T follicular helper cell (primary cell): ENCODE results near the gene DERL2.
"Not testable (repeated sequence)": the region's sequence is repeated elsewhere in the genome, so short reads cannot be mapped to it uniquely, and the experiment has no call there.

Experiments used
- DNase-seq: peaks from one replicate; pipeline ENCODE4 v3.0.0-alpha.2; 2020; ENCODE audit warnings: low read depth

The DERL2 gene

GRCh38 chr17:5437721-5438317, 48.2 kb downstream of the DERL2 start:
- DNase-seq = no peak

GRCh38 chr17:5435781-5436315, 50.1 kb downstream of the DERL2 start:
- not testable (repeated sequence) for DNase-seq

GRCh38 chr17:5434984-5435383, 51.0 kb downstream of the DERL2 start:
- DNase-seq = no peak

GRCh38 chr17:5431949-5432556, 53.9 kb downstream of the DERL2 start:
- DNase-seq = no peak

- not testable (repeated sequence) for DNase-seq
Measured at GRCh38 chr17:5431234-5431633, 54.7 kb downstream of the DERL2 start.

GRCh38 chr17:5430413-5430999, 55.5 kb downstream of the DERL2 start:
- no peak for DNase-seq

GRCh38 chr17:5429191-5429887, 56.6 kb downstream of the DERL2 start:
- DNase-seq = no peak

GRCh38 chr17:5425826-5426225, 60.2 kb downstream of the DERL2 start:
- DNase-seq = no peak

GRCh38 chr17:5424909-5425308, 61.1 kb downstream of the DERL2 start:
- DNase-seq = no peak

GRCh38 chr17:5422505-5422904, 63.5 kb downstream of the DERL2 start:
- no peak for DNase-seq
